HK-2 (cell line): ENCODE results near the gene TAF15.

Experiments used
- DNase-seq: peaks from one replicate; pipeline ENCODE4 v3.0.0-alpha.2; 2018; ENCODE audit not compliant: unreplicated experiment

Gene TAF15

GRCh38 chr17:35808962-35809854, at the start of gene TAF15:
TAF15 (plus strand) TSS chr17:35809484; CDS start chr17:35809570, 86 bp downstream.
- peak; percentile 96 for DNase-seq

GRCh38 chr17:35760587-35760986, 48.7 kb upstream of the TAF15 start, which contains the start of gene C17orf50:
C17orf50 (plus strand) TSS chr17:35760887; CDS start chr17:35760942, 55 bp downstream.
- DNase-seq, result no peak

GRCh38 chr17:35761601-35762000, 47.7 kb upstream of the TAF15 start:
- no peak for DNase-seq

- no peak for DNase-seq
Observed at GRCh38 chr17:35763767-35764122, 45.5 kb upstream of the TAF15 start.

GRCh38 chr17:35764123-35764991, 44.9 kb upstream of the TAF15 start:
- DNase-seq, result peak; percentile 93

GRCh38 chr17:35765086-35765710, 44.1 kb upstream of the TAF15 start:
- no peak for DNase-seq

GRCh38 chr17:35765756-35766488, 43.4 kb upstream of the TAF15 start:
- DNase-seq, result no peak

GRCh38 chr17:35766489-35766877, 42.8 kb upstream of the TAF15 start:
- DNase-seq, result no peak

GRCh38 chr17:35766903-35767510, 42.3 kb upstream of the TAF15 start:
- no peak for DNase-seq

GRCh38 chr17:35768797-35769196, 40.5 kb upstream of the TAF15 start:
- DNase-seq, result no peak

- DNase-seq, result no peak
Observed at GRCh38 chr17:35769895-35770486, 39.3 kb upstream of the TAF15 start.

GRCh38 chr17:35773129-35773528, 36.2 kb upstream of the TAF15 start:
- no peak for DNase-seq

GRCh38 chr17:35773679-35774425, 35.4 kb upstream of the TAF15 start:
- no peak for DNase-seq

GRCh38 chr17:35774499-35774898, 34.8 kb upstream of the TAF15 start:
- DNase-seq, result no peak

- DNase-seq, result no peak
Observed at GRCh38 chr17:35775039-35775438, 34.2 kb upstream of the TAF15 start.

- DNase-seq, result no peak
Observed at GRCh38 chr17:35775583-35775982, 33.7 kb upstream of the TAF15 start.

- peak; percentile 41 for DNase-seq
Observed at GRCh38 chr17:35778641-35779196, 30.6 kb upstream of the TAF15 start.

GRCh38 chr17:35780950-35781349, 28.3 kb upstream of the TAF15 start:
- DNase-seq, result no peak

GRCh38 chr17:35784895-35785294, 24.4 kb upstream of the TAF15 start:
- DNase-seq, result no peak
